ENCODE measurements around the gene SH2D3A. TPM values are rescaled to one million over a fixed set of nuclear protein-coding genes. Genes with fewer than 3 reads are reported as not detected.
A peak's percentile ranks its signal among the peaks of the same experiment; 100 is the strongest.
"Not testable (repeated sequence)": the region's sequence is repeated elsewhere in the genome, so short reads cannot be mapped to it uniquely, and the experiment has no call there.

SH2D3A gene
- total RNA-seq, 3 donors from 2014 or later: 24.6 to 27.8 (median 27.4) TPM

DNA sequence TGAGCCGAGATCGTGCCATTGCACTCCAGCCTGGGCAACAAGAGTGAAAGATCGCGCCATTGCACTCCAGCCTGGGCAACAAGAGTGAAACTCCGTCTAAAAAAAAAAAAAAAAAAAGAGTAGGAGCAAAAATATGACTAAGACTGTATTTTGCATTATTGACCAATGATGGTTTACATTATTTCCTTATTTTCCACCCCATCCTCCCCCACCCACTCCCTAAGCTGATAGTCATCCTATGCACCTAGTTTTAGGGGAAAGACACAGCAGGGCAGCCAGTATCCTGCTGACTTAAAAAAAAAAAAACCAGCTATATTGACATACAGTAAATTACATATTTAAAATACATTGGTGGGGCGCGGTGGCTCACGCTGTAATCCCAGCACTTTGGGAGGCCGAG is 30.4 kb upstream of the SH2D3A start:
- peaks cover 22% of the 10 kb centered on the region for H3K36me3 Mint-ChIP-seq (ENCODE audit: insufficient read depth)
- no peak for ATAC-seq
- H3K9me3 Mint-ChIP-seq: peaks cover 4% of the 10 kb centered on the region

DNA sequence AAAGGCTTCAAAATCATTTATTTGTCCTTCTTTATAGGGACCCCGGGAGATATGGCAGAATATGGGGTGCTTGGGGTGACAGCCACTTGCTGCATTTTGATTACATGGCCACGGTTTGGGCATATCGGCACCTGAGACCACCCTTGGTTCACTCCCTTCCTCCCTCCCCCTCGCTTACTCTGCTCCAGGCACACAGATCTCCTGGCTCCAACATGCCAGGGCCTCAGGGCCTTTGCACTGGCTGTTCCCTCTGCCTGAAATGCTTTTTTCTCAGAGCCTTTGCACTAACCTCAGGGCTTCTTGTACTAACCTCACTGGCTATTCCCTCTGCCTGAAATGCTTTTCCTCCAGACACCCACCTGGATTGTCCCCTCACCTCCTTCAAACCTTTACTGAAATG is 29.0 kb upstream of the SH2D3A start:
- H3K27me3 Mint-ChIP-seq (ENCODE audit: low read depth): no peaks in the 10 kb centered on the region
- H3K9me3 Mint-ChIP-seq: peaks cover 4% of the 10 kb centered on the region
- H3K36me3 Mint-ChIP-seq (ENCODE audit: insufficient read depth): peaks cover 33% of the 10 kb centered on the region
- DNase-seq (no peak), ATAC-seq (no peak)
- no peak overlapping the region for H3K4me3 Mint-ChIP-seq
- H3K4me1 Mint-ChIP-seq (ENCODE audit: low read depth): peaks cover 81% of the 10 kb centered on the region

More for the DNA sequence above, 30.4 kb upstream of the SH2D3A start:
- no peak for DNase-seq
- H3K4me1 Mint-ChIP-seq (ENCODE audit: low read depth): peaks cover 77% of the 10 kb centered on the region
- no peak overlapping the region for H3K4me3 Mint-ChIP-seq
- no peaks in the 10 kb centered on the region for H3K27me3 Mint-ChIP-seq (ENCODE audit: low read depth)

DNA sequence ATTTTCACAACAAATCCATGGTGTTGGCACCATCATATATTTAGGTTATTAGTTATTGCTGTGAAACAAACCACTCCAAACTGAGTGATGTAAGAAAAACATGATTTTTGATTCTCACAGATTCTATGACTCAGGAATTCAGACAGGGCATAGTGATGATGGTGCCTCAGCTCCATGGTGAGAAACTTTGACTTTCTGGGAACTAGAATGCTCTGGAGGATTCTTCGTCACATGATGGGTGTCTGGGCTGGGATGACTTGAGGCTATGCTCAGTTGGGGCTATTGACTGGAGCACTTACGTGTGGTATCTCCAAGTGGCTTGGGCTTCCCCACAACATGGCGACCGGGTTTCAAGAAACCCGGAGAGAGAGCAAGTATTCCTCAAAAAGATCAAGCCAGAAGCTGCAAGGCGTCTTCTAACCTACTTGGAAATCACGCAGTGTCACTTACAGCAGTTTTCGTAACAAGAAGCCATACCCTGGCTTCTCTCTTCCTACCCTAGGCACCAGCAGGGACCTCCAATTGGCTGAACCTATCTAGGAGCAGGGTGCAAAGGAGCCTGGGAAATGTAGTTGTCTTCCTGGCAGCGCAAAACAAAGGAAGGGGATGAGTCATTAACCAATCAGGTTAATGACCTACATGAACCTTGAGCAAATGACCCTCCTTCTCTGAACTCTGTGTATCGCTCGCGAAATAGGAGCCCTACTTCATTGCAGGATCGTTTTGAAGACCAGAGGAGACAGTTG is 27.6 kb upstream of the SH2D3A start:
- Mint-ChIP-seq H3K4me3 (no peak overlapping the region), H3K27me3 (ENCODE audit: low read depth) (no peaks in the 10 kb centered on the region), H3K4me1 (ENCODE audit: low read depth) (peaks cover 83% of the 10 kb centered on the region), H3K36me3 (ENCODE audit: insufficient read depth) (peaks cover 33% of the 10 kb centered on the region), H3K9me3 (peaks cover 4% of the 10 kb centered on the region)
- DNase-seq (no peak), ATAC-seq (no peak)

DNA sequence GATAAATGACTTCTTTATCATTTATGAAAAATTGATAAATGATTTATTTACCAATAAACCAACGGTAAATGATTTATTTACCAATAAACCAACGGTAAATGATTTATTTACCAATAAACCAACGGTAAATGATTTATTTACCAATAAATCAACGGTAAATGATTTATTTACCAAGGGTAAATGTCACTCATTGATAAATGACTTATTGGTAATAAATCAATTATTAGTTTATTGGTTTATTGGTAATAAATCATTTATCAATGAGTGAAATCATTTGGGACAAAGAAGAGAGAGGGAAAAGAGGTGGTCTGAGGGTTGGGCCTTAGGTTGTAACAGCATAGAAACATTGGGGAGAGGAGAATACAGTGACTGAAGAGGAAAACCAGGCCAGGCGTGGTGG is 26.7 kb upstream of the SH2D3A start:
- DNase-seq (no peak), ATAC-seq (no peak)
- Mint-ChIP-seq H3K27me3 (ENCODE audit: low read depth) (no peaks in the 10 kb centered on the region), H3K4me1 (ENCODE audit: low read depth) (peaks cover 80% of the 10 kb centered on the region), H3K36me3 (ENCODE audit: insufficient read depth) (peaks cover 32% of the 10 kb centered on the region), H3K4me3 (no peak overlapping the region), H3K9me3 (peaks cover 4% of the 10 kb centered on the region)

DNA sequence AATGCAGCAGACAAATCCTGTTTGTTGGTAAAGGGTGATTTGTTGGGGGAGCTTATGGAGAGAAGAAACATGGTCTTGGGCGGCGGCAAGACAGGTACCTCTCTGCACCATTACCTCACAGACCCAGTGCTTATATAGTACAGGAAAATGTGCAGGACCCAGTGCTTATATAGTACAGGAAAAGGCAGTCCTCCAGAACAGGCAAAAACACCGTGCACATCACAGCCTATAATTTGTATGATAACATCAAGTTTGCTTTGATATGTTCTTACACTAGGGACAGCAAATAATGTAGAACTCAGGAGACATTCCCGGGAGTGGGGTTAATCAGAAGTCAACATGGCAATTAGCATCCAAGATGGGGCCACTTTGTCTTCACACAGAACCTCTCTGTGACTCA is 26.2 kb upstream of the SH2D3A start:
- peaks cover 33% of the 10 kb centered on the region for H3K36me3 Mint-ChIP-seq (ENCODE audit: insufficient read depth)
- H3K9me3 Mint-ChIP-seq: peaks cover 4% of the 10 kb centered on the region
- H3K4me3 Mint-ChIP-seq: no peak overlapping the region
- no peaks in the 10 kb centered on the region for H3K27me3 Mint-ChIP-seq (ENCODE audit: low read depth)
- H3K4me1 Mint-ChIP-seq (ENCODE audit: low read depth): peaks cover 80% of the 10 kb centered on the region
- ATAC-seq (no peak), DNase-seq (no peak)

DNA sequence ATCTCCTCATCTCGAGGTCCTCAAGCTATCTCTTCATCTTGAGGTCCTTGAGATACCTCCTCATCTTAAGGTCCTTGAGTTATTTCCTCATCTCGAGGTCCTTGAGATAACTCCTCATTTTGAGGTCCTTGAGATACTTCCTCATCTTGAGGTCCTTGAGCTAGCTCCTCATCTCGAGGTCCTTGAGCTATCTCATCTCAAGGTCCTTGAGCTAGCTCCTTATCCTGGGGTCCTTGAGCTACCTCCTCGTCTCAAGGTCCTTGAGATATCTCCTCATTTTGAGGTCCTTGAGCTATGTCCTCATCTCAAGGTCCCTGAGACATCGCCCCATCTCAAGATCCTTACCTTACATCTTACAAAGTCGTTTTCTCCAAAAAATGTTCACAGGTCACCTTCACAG is 24.0 kb upstream of the SH2D3A start:
- H3K27me3 Mint-ChIP-seq (ENCODE audit: low read depth): no peaks in the 10 kb centered on the region
- ATAC-seq (no peak), DNase-seq (no peak)
- H3K36me3 Mint-ChIP-seq (ENCODE audit: insufficient read depth): peaks cover 32% of the 10 kb centered on the region
- peaks cover 4% of the 10 kb centered on the region for H3K9me3 Mint-ChIP-seq
- no peak overlapping the region for H3K4me3 Mint-ChIP-seq
- peaks cover 64% of the 10 kb centered on the region for H3K4me1 Mint-ChIP-seq (ENCODE audit: low read depth)

DNA sequence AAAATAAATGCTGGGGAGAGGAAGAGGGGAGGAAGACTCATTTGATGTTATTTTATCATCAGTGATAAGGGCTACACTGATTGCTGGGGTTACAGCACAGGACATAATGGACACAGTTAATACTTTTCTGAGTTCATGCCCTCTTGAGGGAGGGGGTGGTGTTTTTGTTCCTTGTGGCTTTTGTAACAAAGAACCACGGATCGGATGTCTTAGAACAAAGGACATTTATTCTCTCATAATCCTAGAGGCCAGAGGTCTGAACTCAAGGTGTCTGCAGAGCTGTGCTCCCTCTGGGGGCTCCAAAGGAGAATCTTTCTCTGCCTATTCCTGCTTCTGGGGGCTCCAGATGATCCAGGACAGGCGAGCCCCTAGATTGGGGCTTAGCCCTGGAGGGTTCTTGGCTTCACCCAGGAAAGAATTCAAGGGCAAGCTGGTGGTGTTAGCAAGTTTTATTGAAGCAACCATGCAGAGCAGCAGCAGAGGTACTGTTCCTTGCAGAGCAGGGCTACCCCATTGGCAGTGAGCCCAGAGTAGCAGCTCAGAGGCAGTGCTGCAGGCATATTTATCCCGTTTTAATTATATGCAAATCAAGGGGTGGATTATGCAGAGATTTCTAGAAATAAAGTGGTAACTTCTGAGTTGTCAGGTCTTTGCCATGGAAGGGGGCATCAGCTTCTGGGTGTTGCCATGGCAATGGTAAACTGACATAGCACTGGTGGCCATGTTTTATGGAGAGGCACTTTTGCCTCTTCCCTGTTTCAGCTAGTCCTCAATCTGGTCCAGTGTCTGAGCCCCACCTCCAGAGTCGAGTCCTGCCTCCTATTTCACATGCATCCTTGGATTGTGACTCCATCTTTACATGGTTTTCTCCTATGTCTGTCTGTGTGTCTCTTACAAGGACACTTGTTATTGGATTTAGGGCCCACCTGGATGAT is 23.2 kb upstream of the SH2D3A start:
- Mint-ChIP-seq H3K9me3 (peaks cover 4% of the 10 kb centered on the region), H3K4me3 (no peak overlapping the region), H3K27me3 (ENCODE audit: low read depth) (no peaks in the 10 kb centered on the region), H3K4me1 (ENCODE audit: low read depth) (peaks cover 61% of the 10 kb centered on the region), H3K36me3 (ENCODE audit: insufficient read depth) (peaks cover 33% of the 10 kb centered on the region)
- DNase-seq: no peak
- no peak for ATAC-seq

DNA sequence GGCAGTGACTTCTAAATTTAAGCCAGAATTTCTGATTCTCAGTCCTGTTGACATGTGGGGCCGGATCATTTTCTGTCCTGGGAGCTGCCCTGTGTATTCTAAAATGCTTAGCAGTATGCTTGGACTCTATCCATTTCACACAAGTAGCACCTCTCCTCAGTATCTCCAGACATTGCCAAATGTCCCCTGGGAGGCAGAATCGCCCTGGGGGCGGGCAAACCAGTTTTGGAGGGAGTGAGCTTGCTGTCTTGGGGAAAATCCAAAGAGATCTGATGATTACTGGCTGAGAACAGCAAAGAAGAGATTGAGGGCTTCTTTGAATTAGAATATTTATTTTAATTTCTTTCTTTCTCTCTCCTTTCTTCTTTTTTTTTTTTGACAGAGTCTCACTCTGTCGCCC is 21.7 kb upstream of the SH2D3A start:
- no peaks in the 10 kb centered on the region for H3K27me3 Mint-ChIP-seq (ENCODE audit: low read depth)
- no peak for DNase-seq
- no peaks in the 10 kb centered on the region for H3K9me3 Mint-ChIP-seq
- H3K36me3 Mint-ChIP-seq (ENCODE audit: insufficient read depth): peaks cover 28% of the 10 kb centered on the region
- H3K4me3 Mint-ChIP-seq: no peak overlapping the region
- ATAC-seq: no peak
- peaks cover 59% of the 10 kb centered on the region for H3K4me1 Mint-ChIP-seq (ENCODE audit: low read depth)

DNA sequence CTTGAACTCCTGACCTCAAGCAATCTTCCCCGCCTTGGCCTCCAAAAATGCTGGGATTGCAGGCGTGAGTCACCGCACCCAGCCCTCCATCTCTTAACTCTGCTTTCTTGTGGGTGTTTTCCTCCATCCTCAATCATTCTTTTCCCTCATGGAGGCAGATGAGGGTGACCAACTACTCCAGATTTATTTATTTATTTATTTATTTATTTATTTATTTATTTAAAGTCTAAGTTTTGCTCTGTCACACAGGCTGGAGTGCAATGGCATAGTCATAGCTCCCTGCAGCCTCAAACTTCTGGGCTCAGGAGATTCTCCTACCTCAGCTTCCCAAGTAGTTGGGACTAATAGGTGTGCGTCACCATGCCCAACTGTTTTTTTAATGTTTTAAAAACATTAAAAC is 20.2 kb upstream of the SH2D3A start:
- DNase-seq (no peak), ATAC-seq (no peak)
- Mint-ChIP-seq H3K36me3 (ENCODE audit: insufficient read depth) (peaks cover 26% of the 10 kb centered on the region), H3K27me3 (ENCODE audit: low read depth) (no peaks in the 10 kb centered on the region), H3K4me3 (no peak overlapping the region), H3K4me1 (ENCODE audit: low read depth) (peaks cover 47% of the 10 kb centered on the region), H3K9me3 (no peaks in the 10 kb centered on the region)

DNA sequence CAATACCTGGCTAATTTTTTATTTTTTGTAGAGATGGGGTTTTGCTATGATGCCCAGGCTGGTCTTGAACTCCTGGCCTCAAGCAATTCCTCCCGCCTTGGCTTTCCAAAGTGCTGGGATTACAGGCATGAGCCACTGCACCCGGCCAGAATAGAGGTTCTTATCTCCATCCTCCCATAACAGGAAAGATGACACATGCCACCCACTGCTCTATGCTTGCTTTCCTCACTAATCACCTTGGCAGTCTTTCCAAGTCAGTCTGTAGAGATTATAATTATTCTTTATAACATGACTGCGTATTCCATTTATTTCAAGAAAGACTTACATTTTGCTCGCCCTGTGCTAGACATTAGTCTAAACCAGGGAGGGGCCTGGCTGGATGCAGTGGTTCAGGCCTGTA is 12.0 kb upstream of the SH2D3A start:
- Mint-ChIP-seq H3K36me3 (ENCODE audit: insufficient read depth) (peaks cover 29% of the 10 kb centered on the region), H3K4me3 (no peak overlapping the region), H3K27me3 (ENCODE audit: low read depth) (no peaks in the 10 kb centered on the region), H3K4me1 (ENCODE audit: low read depth) (peaks cover 51% of the 10 kb centered on the region), H3K9me3 (no peaks in the 10 kb centered on the region)
- DNase-seq (no peak), ATAC-seq (peak; percentile 53 to 58)

DNA sequence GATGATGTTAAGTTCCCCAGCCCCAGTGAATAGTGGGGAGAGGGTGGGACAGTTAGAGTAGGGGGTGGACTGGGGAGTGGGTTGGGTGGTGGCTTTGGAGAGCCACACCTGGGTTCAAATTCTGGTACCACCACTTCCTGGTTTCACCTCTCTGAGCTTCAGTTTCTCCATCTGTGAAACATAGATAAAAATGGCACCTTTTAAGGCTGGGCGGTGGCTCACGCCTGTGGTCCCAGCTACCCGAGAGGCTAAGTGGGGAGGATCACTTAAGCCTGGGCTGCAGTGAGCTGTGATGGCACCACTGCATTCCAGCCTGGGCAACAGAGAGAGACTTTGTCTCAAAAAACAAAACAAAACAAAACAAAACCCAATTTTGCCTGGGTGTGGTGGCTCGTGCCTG is 11.2 kb upstream of the SH2D3A start:
- DNase-seq (no peak), ATAC-seq (no peak)
- Mint-ChIP-seq H3K36me3 (ENCODE audit: insufficient read depth) (peaks cover 32% of the 10 kb centered on the region), H3K9me3 (no peaks in the 10 kb centered on the region), H3K4me3 (no peak overlapping the region), H3K27me3 (ENCODE audit: low read depth) (no peaks in the 10 kb centered on the region), H3K4me1 (ENCODE audit: low read depth) (peaks cover 51% of the 10 kb centered on the region)

DNA sequence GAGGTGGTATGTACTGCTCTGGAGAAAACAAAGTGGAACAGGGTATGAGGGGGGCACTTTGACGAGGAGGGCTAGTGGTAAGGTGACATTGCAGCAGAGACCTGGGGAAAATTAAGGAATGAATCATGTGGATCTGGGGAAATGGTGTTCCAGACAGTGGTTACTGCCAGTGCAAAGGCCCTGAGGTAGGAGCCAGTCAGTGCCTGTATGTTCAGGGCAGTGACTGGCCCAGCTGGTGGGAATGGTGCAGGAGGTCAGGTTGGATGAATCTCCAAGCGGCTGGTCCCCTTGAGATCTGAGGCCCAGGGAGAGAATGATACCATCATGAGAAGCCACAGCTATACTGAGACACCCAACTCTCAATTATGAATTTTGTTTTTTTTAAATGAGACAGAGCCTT is 10.2 kb upstream of the SH2D3A start:
- Mint-ChIP-seq H3K27me3 (ENCODE audit: low read depth) (no peaks in the 10 kb centered on the region), H3K4me1 (ENCODE audit: low read depth) (peaks cover 53% of the 10 kb centered on the region), H3K9me3 (no peaks in the 10 kb centered on the region), H3K4me3 (no peak overlapping the region), H3K36me3 (ENCODE audit: insufficient read depth) (peaks cover 32% of the 10 kb centered on the region)
- DNase-seq (no peak), ATAC-seq (no peak)

DNA sequence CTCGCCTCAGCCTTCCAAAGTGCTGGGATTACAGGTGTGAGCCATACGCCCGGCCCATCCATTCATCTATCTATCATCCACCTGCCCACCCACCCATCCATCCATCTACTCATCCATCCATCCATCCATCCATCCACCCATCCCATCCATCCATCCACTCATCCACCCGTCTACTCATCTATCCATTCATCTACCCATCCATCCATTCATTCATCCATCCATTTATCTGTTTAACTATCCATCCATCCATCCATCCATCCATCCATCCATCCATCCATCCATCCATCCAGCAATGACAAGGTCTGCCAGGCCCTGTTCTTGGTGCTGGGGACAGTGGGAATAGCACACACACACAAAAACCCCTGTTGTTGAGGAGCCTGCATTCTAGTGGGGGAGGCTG is 9.8 kb upstream of the SH2D3A start:
- DNase-seq: no peak
- H3K27me3 Mint-ChIP-seq (ENCODE audit: low read depth): no peaks in the 10 kb centered on the region
- H3K36me3 Mint-ChIP-seq (ENCODE audit: insufficient read depth): peaks cover 32% of the 10 kb centered on the region
- no peak for ATAC-seq
- H3K4me3 Mint-ChIP-seq: no peak overlapping the region
- H3K4me1 Mint-ChIP-seq (ENCODE audit: low read depth): peaks cover 57% of the 10 kb centered on the region
- no peaks in the 10 kb centered on the region for H3K9me3 Mint-ChIP-seq

DNA sequence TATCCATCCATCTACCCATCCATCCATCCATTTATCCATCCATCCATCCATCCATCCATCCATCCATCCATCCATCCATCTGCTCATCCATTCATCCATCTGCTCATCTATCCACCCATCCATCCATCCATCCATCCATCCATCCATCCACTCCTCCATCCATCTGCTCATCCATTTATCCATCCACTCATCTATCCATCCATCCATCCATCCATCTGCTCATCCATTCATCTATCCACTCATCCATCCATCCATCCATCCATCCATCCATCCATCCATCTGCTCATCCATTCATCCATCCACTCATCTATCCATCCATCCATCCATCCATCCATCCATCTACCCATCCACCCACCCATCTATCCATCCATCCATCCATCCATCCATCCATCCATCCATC is 8.8 kb upstream of the SH2D3A start:
- not testable (repeated sequence) for H3K9me3 Mint-ChIP-seq; ATAC-seq; H3K4me3 Mint-ChIP-seq; H3K27me3 Mint-ChIP-seq (ENCODE audit: low read depth); DNase-seq
- Mint-ChIP-seq H3K4me1 (ENCODE audit: low read depth) (peaks cover 53% of the 10 kb centered on the region), H3K36me3 (ENCODE audit: insufficient read depth) (peaks cover 27% of the 10 kb centered on the region)

Measured in activated T-cell treated with anti-CD3 and anti-CD28 coated beads, Interleukin-2, amount 50 U/mL, for 4 hours (primary cell).